Activated effector memory CD4-positive, alpha-beta T cell treated with Interleukin-2 at 50 U/mL for 16 hours (primary cell): ENCODE results near the gene TCF3.
A peak's percentile ranks its signal among the peaks of the same experiment; 100 is the strongest.
"Not testable (repeated sequence)": the region's sequence is repeated elsewhere in the genome, so short reads cannot be mapped to it uniquely, and the experiment has no call there.

Source experiments
- DNase-seq: peaks from one replicate; pipeline ENCODE4 v3.0.0-alpha.2; 2020

TCF3 gene

DNA sequence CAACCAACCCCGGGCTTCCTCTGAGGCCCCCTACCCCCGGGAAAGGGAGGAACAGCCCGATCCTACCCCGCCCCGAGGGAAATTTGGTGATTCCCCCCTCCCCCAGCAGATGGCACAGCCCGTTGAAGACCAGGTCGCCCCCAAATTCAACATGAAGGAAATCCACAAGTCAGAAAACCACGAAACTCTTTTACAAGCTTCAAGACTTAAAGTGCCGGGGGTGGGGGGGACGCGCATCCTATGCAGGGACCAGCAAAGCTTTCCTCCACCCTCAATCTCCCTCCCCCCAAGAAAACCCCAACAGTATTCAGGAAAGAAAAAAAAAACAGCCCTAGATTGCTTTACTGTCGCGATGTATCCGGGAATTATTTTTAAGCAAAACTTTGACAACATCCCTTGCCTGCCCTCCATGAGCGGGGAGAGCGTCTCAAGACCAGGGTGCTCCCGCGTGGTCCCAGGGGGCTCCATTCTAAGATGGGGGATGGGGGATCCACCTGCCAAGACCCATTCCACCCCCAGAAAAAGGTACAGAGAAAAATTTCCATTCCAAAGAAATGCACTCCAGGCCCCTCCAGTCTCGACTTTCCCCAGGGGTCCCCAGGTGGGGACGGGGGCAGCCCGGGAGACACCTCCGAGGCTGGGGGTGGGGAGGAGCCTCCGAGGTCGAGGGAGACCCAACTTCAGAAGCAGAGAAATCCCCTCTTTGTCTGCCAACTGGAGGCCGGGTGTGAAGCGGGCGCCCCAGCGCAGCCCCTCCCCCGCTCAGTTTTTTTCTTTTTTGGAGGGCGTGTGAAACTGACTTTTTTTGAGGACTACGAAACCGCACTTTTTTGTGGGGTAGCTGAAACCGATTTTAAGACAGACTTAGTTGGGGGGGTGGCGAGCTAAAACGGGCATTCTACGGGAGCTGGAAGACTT lies 1.5 kb downstream of the TCF3 start:
- peak; percentile 42 for DNase-seq

GRCh38 chr19:1649706-1650649 lies 2.4 kb downstream of the TCF3 start:
- no peak for DNase-seq

DNA sequence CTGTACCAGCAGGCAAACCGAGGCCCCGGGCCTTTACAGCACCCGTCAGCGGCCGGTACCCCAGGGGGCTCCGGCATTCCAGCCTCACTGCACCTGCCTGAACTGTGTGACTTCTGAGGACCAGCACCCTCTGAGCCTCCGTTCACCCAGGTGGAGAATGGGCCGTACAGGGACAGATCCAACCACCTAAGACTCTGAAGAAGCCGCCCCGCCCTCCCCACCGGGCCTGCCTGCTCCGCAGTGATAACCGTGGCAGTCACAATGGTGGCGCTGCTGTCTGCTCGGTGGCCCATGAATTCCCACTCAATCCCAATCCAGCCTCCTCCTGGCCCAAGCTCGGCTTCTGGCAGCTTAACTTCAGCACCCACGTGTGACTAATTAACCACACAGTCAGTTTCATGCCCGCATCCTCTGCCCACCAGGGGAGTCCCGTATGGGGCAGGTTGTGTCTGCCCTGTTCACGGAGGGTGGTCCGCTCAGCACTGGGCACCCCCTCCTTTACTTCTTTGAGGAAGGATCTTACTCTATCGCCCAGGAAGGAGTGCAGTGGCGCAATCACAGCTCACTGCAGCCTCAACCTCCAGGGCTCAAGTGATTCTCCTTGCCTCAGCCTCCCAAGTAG lies 3.4 kb downstream of the TCF3 start:
- no peak for DNase-seq

DNA sequence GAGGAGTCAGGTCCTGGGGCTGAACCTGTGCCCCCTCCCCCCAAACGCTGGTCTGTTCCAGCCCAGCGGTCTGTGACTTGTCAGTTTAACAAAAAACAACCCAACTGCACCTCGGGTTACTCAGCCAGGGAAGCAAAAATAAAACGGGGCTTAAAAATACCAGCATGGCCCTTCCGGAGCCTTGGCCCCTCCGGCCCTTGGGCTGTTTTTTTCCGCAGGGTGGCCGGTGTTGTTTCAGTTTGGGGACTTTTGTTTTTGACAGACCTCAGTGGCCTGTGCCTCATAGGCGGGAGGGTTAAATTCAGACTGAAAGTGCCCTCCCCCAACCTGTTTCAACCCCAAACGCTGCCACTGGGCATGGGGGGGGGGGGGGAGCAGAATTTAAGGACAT lies 4.0 kb downstream of the TCF3 start:
- no peak for DNase-seq

GRCh38 chr19:1647501-1648458 lies 4.6 kb downstream of the TCF3 start:
- no peak for DNase-seq

DNA sequence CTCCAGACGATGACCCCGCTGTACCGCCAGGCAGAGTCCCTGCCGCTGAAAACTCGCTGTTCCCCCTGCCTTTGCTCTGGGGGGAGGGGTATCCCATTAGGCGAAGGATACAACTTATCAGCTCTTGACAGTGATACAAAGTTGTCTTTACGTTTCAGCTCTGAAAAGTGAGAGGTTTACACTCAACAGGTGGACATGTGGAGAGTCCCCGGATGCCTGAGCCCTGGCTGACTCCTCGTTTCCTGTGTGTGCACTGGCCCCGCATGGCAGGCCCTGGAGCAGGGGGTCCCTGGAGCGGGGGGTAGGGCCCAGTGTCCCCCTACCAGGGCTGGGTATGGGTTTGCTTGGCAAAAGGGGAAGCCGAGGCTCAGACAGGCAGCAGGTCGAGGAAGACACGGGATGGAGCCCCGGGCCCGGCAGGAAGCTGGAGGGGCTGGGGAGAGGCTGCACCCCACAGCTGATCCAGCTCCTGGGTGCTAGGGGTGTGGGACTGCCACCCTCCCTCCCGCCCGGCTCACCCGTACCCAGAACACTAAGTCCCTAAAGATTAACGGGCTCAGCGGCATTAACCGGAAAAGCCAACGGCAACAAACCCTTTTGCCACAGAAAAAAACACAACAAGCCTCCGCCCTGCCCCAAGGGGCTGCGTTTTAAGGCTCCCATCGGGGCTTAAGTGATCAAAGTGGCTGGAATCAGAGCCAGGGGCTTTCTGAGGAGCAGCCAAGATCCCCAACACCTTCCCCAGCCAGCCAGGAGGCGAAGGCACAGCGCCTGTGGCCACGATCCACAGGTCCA lies 5.6 kb downstream of the TCF3 start:
- DNase-seq = no peak

GRCh38 chr19:1646149-1646548 lies 6.3 kb downstream of the TCF3 start:
- DNase-seq = no peak

- no peak for DNase-seq
Observed at GRCh38 chr19:1645299-1645698, 7.1 kb downstream of the TCF3 start.

DNA sequence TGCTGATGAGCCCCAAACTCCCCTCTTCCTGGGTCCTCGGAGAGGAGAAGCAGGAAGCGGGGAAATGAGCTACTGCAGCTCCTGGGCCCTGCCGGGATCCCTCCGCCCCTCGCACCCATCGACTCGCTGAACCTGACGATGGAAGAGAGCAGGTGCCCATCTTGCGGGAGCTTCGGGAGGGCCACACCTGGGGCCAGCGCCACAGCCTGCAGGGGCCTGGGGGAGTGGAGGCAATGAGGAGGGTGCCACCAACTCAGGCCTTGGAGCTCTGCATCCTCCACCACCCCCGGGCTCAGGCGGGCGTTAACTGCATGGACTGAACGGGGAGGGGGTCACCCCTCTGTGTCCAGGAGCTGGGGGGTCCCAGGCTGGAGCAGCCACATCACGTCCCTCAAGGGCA lies 8.3 kb downstream of the TCF3 start:
- DNase-seq = no peak

DNA sequence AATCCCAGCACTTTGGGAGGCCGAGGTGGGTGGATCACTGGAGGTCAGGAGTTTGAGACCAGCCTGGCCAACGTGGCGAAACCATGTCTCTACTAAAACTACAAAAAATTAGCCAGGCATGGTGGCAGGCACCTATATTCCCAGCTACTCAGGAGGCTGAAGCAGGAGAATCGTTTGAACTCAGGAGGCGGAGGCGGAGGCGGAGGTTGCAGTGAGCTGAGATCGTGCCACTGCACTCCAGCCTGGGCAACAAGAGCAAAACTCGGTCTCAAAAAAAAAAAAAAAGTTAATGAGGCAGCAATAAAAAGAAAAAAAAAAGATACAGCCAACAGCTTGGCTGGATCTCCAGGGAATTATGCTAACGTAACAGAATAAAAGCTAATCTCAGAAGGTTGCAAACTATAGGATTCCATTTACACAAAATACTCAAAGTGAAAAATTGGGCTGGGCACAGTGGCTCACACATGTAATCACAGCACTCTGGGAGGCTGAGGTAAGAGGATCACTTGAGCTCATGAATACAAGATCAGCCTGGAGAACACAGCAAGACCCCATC lies 11.4 kb downstream of the TCF3 start:
- not testable (repeated sequence) for DNase-seq

DNA sequence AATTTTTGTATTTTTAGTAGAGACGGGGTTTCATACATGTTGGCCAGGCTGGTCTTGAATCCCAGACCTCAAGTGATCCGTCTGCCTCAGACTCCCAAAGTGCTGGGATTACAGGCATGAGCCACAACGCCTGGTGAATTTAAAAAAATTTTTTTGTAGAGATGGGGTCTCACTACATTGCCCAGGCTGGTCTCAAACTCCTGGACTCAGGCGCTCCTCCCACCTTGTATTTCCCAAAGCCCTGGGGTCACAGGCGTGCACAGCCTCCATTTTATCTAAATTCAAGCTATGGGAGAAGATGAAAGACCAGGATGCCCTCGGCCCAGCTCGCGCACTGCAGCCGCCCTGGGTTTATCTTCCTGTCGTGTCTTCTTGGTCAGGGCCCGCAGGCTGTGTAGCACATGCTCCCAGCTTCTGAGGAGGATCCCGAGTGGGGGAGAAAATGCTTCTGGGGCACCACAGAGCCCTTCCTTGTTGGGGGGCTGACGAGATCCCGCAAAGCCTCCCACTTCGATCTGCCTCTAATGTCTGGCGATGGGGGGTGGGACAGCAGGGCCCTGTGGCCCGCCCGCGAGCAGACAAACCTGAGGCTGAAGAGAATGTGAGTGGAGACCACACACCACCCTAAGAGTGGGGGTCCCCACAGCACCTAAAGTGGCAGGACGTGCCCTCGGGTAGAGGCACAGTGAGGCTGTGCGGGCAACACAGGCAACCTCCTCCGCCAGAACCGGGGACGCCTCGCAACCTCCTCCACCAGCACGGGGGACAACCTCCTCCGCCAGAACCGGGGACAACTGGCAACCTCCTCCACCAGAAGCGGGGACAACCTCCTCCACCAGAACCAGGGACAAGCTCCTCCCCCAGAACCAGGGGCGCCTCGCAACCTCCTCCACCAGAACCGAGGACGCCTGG lies 15.8 kb downstream of the TCF3 start:
- no peak for DNase-seq

- DNase-seq = no peak
Observed at GRCh38 chr19:1634938-1635243, 17.5 kb downstream of the TCF3 start.

DNA sequence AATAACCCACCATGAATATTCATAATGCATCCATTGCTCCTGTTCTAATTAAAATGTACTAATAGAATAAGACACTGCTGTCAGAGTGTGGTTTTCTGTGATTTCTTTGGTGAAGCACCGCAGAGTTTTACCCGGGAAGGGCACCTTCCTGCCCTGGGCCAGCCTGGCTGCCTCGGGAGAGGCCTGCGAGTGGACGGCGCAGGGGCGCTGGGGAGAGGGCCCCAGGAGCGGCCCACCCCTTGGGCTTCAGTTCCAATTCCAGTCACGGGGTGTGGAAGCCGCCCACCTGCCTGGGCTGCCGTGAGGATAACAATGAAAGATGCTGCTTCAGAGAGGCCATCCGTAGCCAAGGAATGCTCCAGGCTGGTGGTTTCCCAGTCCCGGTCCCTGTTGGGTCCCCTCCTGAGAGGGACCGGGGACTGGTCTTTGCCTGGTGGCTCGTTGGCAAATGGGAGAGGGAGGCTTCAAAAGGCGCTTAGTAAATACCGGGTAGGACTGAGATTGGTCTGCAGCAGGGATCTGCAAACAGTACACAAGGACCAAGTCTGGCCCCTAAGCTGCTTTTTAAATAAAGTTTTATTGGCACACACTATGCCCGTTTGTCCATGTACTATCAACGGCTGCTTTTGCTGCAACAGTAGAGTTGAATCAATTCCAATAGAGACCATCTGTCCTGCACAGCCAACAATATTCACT lies 18.0 kb downstream of the TCF3 start:
- no peak for DNase-seq

GRCh38 chr19:1633269-1633826 lies 19.1 kb downstream of the TCF3 start:
- no peak for DNase-seq

DNA sequence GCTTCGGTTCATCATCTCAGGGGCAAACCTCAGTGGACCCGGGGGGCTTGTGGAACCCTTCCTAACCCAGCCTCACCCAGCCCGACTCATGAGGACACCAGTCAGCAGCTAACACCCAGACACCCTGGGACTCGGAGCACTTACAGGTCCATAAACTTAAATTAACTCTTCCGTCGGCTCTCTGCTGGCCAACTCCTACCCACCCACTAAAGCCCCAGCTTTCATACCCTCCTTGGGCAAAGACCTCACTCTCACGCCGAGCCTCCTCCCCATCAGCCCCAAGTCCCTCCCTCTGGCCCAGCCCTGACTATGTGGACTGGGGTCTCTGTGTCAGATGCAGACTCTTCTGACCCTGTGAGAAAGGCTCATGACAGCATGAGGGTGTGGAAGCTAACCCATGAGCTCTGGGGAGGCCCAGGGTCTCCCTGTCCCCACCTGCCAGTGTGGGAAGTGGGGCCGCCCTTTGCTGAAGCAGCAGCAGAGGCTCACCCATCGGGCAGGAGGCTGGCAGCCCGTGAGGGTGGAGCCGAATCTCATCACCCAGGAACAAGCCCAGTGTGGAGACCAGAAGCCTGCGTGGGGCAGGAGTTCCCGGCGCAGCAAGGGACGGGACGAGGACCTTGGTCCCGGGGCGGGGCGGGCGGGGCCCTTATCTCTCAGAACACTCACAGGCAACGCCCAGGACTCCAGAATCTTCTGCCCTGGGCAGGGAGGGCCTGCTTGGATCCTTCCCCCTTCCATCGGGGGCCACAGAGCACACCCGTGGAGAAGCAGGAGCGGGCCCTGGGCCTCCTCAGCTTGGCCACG lies 19.8 kb downstream of the TCF3 start:
- no peak for DNase-seq

DNA sequence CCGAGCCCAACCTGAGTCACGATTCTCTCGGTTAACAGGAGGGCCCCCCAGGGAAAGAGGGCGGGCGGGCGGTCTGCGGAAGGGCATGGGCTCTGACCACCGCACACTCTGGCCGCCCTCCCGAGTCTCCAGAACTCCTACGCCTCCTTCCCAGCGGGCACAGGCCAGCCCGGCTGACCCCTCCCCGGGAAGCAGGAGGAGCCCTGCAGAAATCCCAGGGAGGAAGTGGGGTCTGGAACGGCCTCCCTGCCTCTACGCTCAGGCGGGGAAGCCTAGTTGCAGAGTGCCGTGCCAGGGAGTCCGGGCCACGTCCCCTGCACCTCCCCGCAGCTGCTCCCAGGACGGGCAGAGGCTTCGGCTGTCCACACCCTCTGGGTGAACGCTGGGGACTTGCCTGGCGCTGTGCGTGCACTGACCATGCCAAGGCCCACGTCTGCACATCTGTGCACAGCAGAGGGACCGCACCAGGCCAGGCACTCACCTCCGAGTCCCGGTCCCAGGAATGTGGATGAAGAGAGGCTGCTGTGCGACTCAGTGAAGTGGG lies 20.8 kb downstream of the TCF3 start:
- DNase-seq = no peak

- no peak for DNase-seq
Observed at GRCh38 chr19:1630811-1631210, 21.6 kb downstream of the TCF3 start.

GRCh38 chr19:1630012-1630411 lies 22.4 kb downstream of the TCF3 start:
- no peak for DNase-seq
